HG03521 (cell line): ENCODE results near the gene C3orf33.

Experiments
- ATAC-seq: cut with Tn5 transposase; IDR thresholded peaks from one replicate; pipeline ENCODE4 v1.9.1; 2021; ENCODE audit warnings: mild to moderate bottlenecking, moderate library complexity; ENCODE audit not compliant: unreplicated experiment

Gene C3orf33

GRCh38 chr3:155743606-155744005 is 62.5 kb downstream of the C3orf33 start:
- no peak for ATAC-seq

GRCh38 chr3:155742349-155742965 is 63.6 kb downstream of the C3orf33 start:
- ATAC-seq = no peak

- no peak for ATAC-seq
Observed at GRCh38 chr3:155741603-155742002, 64.5 kb downstream of the C3orf33 start.

- no peak for ATAC-seq
Observed at GRCh38 chr3:155741101-155741500, 65.0 kb downstream of the C3orf33 start.

- no peak for ATAC-seq
Observed at GRCh38 chr3:155739154-155739553, 66.9 kb downstream of the C3orf33 start.

- ATAC-seq = no peak
Observed at GRCh38 chr3:155738580-155739076, 67.5 kb downstream of the C3orf33 start.

- ATAC-seq = peak; percentile 85
Observed at GRCh38 chr3:155737844-155738460, 68.1 kb downstream of the C3orf33 start.

- no peak for ATAC-seq
Observed at GRCh38 chr3:155736381-155736780, 69.7 kb downstream of the C3orf33 start.

- no peak for ATAC-seq
Observed at GRCh38 chr3:155730843-155731242, 75.2 kb downstream of the C3orf33 start.

GRCh38 chr3:155727836-155728235 is 78.2 kb downstream of the C3orf33 start:
- no peak for ATAC-seq

- ATAC-seq = no peak
Observed at GRCh38 chr3:155714295-155714718, 91.8 kb downstream of the C3orf33 start.
